Fibroblast of upper back skin (primary cell): ENCODE results near the gene RAB44.
"Not testable (repeated sequence)": the region's sequence is repeated elsewhere in the genome, so short reads cannot be mapped to it uniquely, and the experiment has no call there.

Source experiments
- DNase-seq: peaks from one replicate; pipeline ENCODE4 v3.0.0-alpha.2; 2013

RAB44 gene

GRCh38 chr6:36686668-36687513 is 10.7 kb upstream of the RAB44 start:
- DNase-seq = no peak

- peak; percentile 16 for DNase-seq
These were observed 9.4 kb upstream of the RAB44 start for GRCh38 chr6:36688063-36688738.

- DNase-seq = no peak
These were observed 8.9 kb upstream of the RAB44 start for GRCh38 chr6:36688739-36689075.

- no peak for DNase-seq
These were observed 6.6 kb upstream of the RAB44 start for GRCh38 chr6:36691011-36691410.

GRCh38 chr6:36691612-36692011 is 6.0 kb upstream of the RAB44 start:
- no peak for DNase-seq

GRCh38 chr6:36692220-36692619 is 5.4 kb upstream of the RAB44 start:
- DNase-seq = no peak

GRCh38 chr6:36692861-36693702 is 4.5 kb upstream of the RAB44 start:
- no peak for DNase-seq

GRCh38 chr6:36694616-36695015 is 3.0 kb upstream of the RAB44 start:
- no peak for DNase-seq

GRCh38 chr6:36695414-36695813 is 2.2 kb upstream of the RAB44 start:
- DNase-seq = no peak

- no peak for DNase-seq
These were observed 570 bp downstream of the RAB44 start for GRCh38 chr6:36698196-36698595.

GRCh38 chr6:36698871-36699271 is 1.2 kb downstream of the RAB44 start:
- no peak for DNase-seq

GRCh38 chr6:36699348-36699747 is 1.7 kb downstream of the RAB44 start:
- DNase-seq = no peak

- DNase-seq = no peak
These were observed 2.6 kb downstream of the RAB44 start for GRCh38 chr6:36700071-36700812.

- DNase-seq = no peak
These were observed 3.2 kb downstream of the RAB44 start for GRCh38 chr6:36700831-36701230.

GRCh38 chr6:36701401-36701991 is 3.9 kb downstream of the RAB44 start:
- DNase-seq = peak; percentile 6

GRCh38 chr6:36702656-36703055 is 5.0 kb downstream of the RAB44 start:
- DNase-seq = no peak

- DNase-seq = no peak
These were observed 5.5 kb downstream of the RAB44 start for GRCh38 chr6:36703081-36703606.

GRCh38 chr6:36703982-36704381 is 6.4 kb downstream of the RAB44 start:
- no peak for DNase-seq

- DNase-seq = not testable (repeated sequence)
These were observed 7.4 kb downstream of the RAB44 start for GRCh38 chr6:36704961-36705577.

GRCh38 chr6:36706339-36706738 is 8.7 kb downstream of the RAB44 start:
- DNase-seq = no peak

- DNase-seq = no peak
These were observed 15.2 kb downstream of the RAB44 start for GRCh38 chr6:36712816-36713215.

GRCh38 chr6:36713846-36714245 is 16.2 kb downstream of the RAB44 start:
- no peak for DNase-seq
